GM19324 (cell line): Measurements from ENCODE around the gene GALC.
"Not testable (repeated sequence)": the region's sequence is repeated elsewhere in the genome, so short reads cannot be mapped to it uniquely, and the experiment has no call there.

Experiments used
- ATAC-seq: cut with Tn5 transposase; IDR thresholded peaks from one replicate; pipeline ENCODE4 v1.9.1; 2021; ENCODE audit warnings: mild to moderate bottlenecking, moderate library complexity; ENCODE audit not compliant: unreplicated experiment, low FRiP score

The GALC gene

GRCh38 chr14:87992718-87993628, at the start of gene GALC:
TSS of gene GALC (minus strand) at chr14:87993182. CDS start at chr14:87993164, 18 bp downstream.
- peak; percentile 96 for ATAC-seq

GRCh38 chr14:88040146-88040545, 47.2 kb upstream of the GALC start:
- ATAC-seq: no peak

- no peak for ATAC-seq
Measured at GRCh38 chr14:88039197-88039596, 46.2 kb upstream of the GALC start.

GRCh38 chr14:88037325-88037724, 44.3 kb upstream of the GALC start:
- no peak for ATAC-seq

GRCh38 chr14:88036422-88036821, 43.4 kb upstream of the GALC start:
- no peak for ATAC-seq

GRCh38 chr14:88034076-88034475, 41.1 kb upstream of the GALC start:
- ATAC-seq: no peak

- ATAC-seq: no peak
Measured at GRCh38 chr14:88032373-88032772, 39.4 kb upstream of the GALC start.

- ATAC-seq: no peak
Measured at GRCh38 chr14:88030892-88031291, 37.9 kb upstream of the GALC start.

- ATAC-seq: no peak
Measured at GRCh38 chr14:88030079-88030478, 37.1 kb upstream of the GALC start.

- no peak for ATAC-seq
Measured at GRCh38 chr14:88029500-88029899, 36.5 kb upstream of the GALC start.

GRCh38 chr14:88026890-88027289, 33.9 kb upstream of the GALC start:
- no peak for ATAC-seq

GRCh38 chr14:88025313-88025712, 32.3 kb upstream of the GALC start:
- ATAC-seq: no peak

- not testable (repeated sequence) for ATAC-seq
Measured at GRCh38 chr14:88024252-88025086, 31.5 kb upstream of the GALC start.

GRCh38 chr14:88023658-88024187, 30.7 kb upstream of the GALC start:
- no peak for ATAC-seq

GRCh38 chr14:88017535-88017934, 24.6 kb upstream of the GALC start:
- no peak for ATAC-seq

GRCh38 chr14:88016768-88017167, 23.8 kb upstream of the GALC start:
- no peak for ATAC-seq

GRCh38 chr14:88013750-88014349, 20.9 kb upstream of the GALC start:
- ATAC-seq: peak; percentile 93

- ATAC-seq: no peak
Measured at GRCh38 chr14:88012495-88012894, 19.5 kb upstream of the GALC start.

- ATAC-seq: no peak
Measured at GRCh38 chr14:88010331-88010730, 17.3 kb upstream of the GALC start.

- no peak for ATAC-seq
Measured at GRCh38 chr14:88009486-88009885, 16.5 kb upstream of the GALC start.
